H1 (cell line): ENCODE measurements around the gene SLC38A1.

Experiments
- BCL11A ChIP-seq, 2 experiments: IDR thresholded peaks; one replicate each; pipeline ENCODE4 v1.6.1; 2011; ENCODE audit warnings: low read depth in 2 of 2, low read length in 2 of 2, mild to moderate bottlenecking in 2 of 2
- EP300 ChIP-seq, 2 experiments: IDR thresholded peaks; 1 replicate in 1 of 2; 2 replicates in 1 of 2; pipeline ENCODE4 v1.6.1; 2011 to 2012; ENCODE audit warnings: low read depth in 2 of 2, low read length in 2 of 2, mild to moderate bottlenecking in 2 of 2, borderline replicate concordance in 1 of 2, inconsistent platforms in 1 of 2, moderate library complexity in 1 of 2
- POLR2A ChIP-seq, 2 experiments: IDR thresholded peaks; 1 replicate in 1 of 2; 2 replicates in 1 of 2; pipeline ENCODE4 v1.6.1; 2011; ENCODE audit warnings: low read depth in 2 of 2, low read length in 2 of 2, mild to moderate bottlenecking in 2 of 2; ENCODE audit errors: control extremely low read depth in 1 of 2
- POLR2AphosphoS5 ChIP-seq: IDR thresholded peaks from 2 replicates; pipeline ENCODE4 v1.6.1; 2011; ENCODE audit warnings: low read depth, low read length
- TAF1 ChIP-seq: IDR thresholded peaks from 2 replicates; pipeline ENCODE4 v1.6.1; 2011; ENCODE audit warnings: mild to moderate bottlenecking, low read depth, low read length

DNA sequence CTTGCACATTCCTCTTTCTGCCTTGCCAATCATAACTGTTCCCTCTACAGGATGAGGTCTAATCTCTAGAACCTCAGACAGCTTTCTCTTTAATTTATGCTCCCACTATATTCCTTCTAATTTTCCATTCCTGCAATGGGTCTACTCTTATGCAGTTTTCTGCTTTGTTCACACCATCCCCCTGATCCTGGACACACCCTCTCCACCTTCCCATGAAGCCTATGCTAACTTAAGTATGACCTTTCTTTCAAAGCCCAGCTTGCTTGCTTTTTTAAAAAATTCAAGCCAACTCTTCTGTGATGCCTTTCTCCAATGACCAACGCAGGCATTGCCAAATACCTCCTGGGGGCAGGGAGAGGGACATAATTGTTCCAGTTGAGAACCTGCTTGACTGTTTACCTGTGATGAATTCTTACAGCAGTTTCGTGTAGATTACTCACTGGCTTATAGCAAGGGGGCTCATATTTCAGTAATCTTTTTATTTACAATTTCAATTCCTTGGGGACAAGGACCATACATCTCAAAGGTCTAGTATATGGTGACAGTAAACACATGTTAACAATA lies 7.8 kb downstream of the SLC38A1 start:
- TF ChIP-seq POLR2AphosphoS5 (no peak; the same call in 1 of the 2 replicates), EP300 (IDR thresholded peaks at IDR 0.05; ENCODE audit: borderline replicate concordance in 1 of 2, low read depth in 2 of 2, low read length in 2 of 2) (no peak), BCL11A (IDR thresholded peaks at IDR 0.05; ENCODE audit: low read depth in 2 of 2, low read length in 2 of 2) (no peak), TAF1 (no peak), POLR2A (IDR thresholded peaks at IDR 0.05; ENCODE audit: control extremely low read depth in 1 of 2, low read depth in 2 of 2, low read length in 2 of 2) (no peak)
